ENCODE measurements around the gene CASP10. TPM values are rescaled to one million over a fixed set of nuclear protein-coding genes. Genes with fewer than 3 reads are reported as not detected.

Gene CASP10
- total and polyA plus RNA-seq, 2 of the 8 experiments (the other 6 are each of a cell fraction or from before 2014, with no cell fraction given) = 2.3 to 4.0 TPM

DNA sequence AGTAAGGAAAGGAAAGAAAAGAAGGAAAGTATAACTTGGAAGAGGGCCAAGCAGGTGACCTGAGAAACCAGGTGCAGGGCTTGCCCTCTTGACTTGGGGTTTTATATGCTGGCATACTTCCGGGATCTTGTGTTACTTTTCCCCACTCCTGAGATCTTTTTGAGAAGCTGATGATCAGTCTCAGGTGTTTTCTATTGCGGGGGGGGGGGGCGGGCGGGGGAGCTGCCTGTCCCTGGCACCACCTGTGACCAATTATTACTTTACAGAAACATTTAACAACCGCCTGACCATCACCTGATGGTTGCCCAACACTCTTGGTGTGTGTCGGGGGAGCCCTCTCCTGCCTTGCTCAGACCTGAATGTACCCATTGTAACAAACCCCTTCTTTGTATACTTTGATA is 6.9 kb upstream of the CASP10 start:
- H3K14ac ChIP-seq (ENCODE audit: insufficient read length) = no peak overlapping the region
- no peak overlapping the region for H2BK12ac ChIP-seq (ENCODE audit: low read depth, low read length)
- no peak overlapping the region for H3K18ac ChIP-seq (ENCODE audit: extremely low read depth, low read length)
- no peak overlapping the region for H2BK15ac ChIP-seq (ENCODE audit: low read length)
- TF ChIP-seq CHD2 (IDR thresholded peaks at IDR 0.05; ENCODE audit: low read length) (no peak), FOSL1 (IDR thresholded peaks at IDR 0.05; ENCODE audit: insufficient read depth, low read depth, low read length) (no peak), SP2 (IDR thresholded peaks at IDR 0.05; ENCODE audit: low read length) (no peak), CBX5 (IDR thresholded peaks at IDR 0.05; ENCODE audit: low read depth, low read length) (no peak), RFX5 (IDR thresholded peaks at IDR 0.05; ENCODE audit: borderline replicate concordance, low read depth, low read length) (no peak), KDM5A (IDR thresholded peaks at IDR 0.05; ENCODE audit: low read length) (no peak), GABPA (IDR thresholded peaks at IDR 0.05; ENCODE audit: borderline replicate concordance, insufficient read depth, low read length) (no peak), CHD1 (IDR thresholded peaks at IDR 0.05; ENCODE audit: low read depth, low read length) (no peak), SIX5 (IDR thresholded peaks at IDR 0.05; ENCODE audit: low read depth, low read length) (no peak), MAFK (IDR thresholded peaks at IDR 0.05; ENCODE audit: low read depth, low read length) (no peak), KDM4A (IDR thresholded peaks at IDR 0.05; ENCODE audit: low read depth, low read length, severe bottlenecking) (no peak), BACH1 (IDR thresholded peaks at IDR 0.05; ENCODE audit: low read length) (no peak), YY1 (IDR thresholded peaks at IDR 0.05; ENCODE audit: low read depth, low read length) (no peak), KDM1A (IDR thresholded peaks at IDR 0.05; ENCODE audit: borderline replicate concordance, low read length) (no peak), SIRT6 (IDR thresholded peaks at IDR 0.05; ENCODE audit: low read length) (no peak), POLR2AphosphoS5 (IDR thresholded peaks at IDR 0.05; ENCODE audit: low read depth, low read length) (no peak), CREB1 (IDR thresholded peaks at IDR 0.05) (no peak)
- CTCF ChIA-PET (ENCODE audit: partially characterized antibody) = interaction anchor here (0.7 to 5.1 kb wide), 7 partner anchors 9 to 274 kb away, joined by 3 to 49 read pairs (median 3); partner anchors contain the start of gene ORC2
- no peaks in the 10 kb centered on the region for H3K4me1 ChIP-seq (replicated peaks in 1 of 4; ENCODE audit: control insufficient read depth in 3 of 4, insufficient read depth in 4 of 4, low read length in 3 of 4)
- H3K36me3 ChIP-seq (ENCODE audit: control insufficient read depth in 2 of 4, insufficient read depth in 4 of 4, low read length in 3 of 4) = no peaks in the 10 kb centered on the region
- peaks cover 14 to 19% of the 10 kb centered on the region in 2 experiments for H3K9me3 ChIP-seq (ENCODE audit: insufficient read depth in 2 of 2, low read depth in 1 of 2, low read length in 1 of 2)
- no peaks in the 10 kb centered on the region for H4K20me1 ChIP-seq (replicated peaks in 1 of 2; ENCODE audit: control insufficient read depth in 1 of 2, insufficient read depth in 2 of 2, low read length in 2 of 2)
- no peak overlapping the region for H3K23ac ChIP-seq (ENCODE audit: insufficient read length)
- no peaks in the 10 kb centered on the region for H3K27me3 ChIP-seq (replicated peaks in 1 of 4; ENCODE audit: control insufficient read depth in 3 of 4, extremely low read depth in 1 of 4, insufficient read depth in 3 of 4, low read length in 3 of 4)
- no peak overlapping the region for H2BK20ac ChIP-seq (ENCODE audit: low read length)
- DNase-seq (ENCODE audit: low read depth in 1 of 2, low spot score in 2 of 2) (no peak), FAIRE-seq (no peak)
- no peak overlapping the region for H2AK5ac ChIP-seq (ENCODE audit: low read depth, low read length)
- no peaks in the 10 kb centered on the region for H3K23me2 ChIP-seq (ENCODE audit: low read depth, low read length)
- no peak overlapping the region for H3K4me2 ChIP-seq (ENCODE audit: insufficient read depth in 1 of 2, low read depth in 2 of 2, low read length in 2 of 2)
- no peak overlapping the region for H3K4me3 ChIP-seq (ENCODE audit: extremely low read depth in 1 of 4, insufficient read depth in 2 of 4, low read depth in 3 of 4, low read length in 4 of 4)
- WGBS, 2 experiments (ENCODE audit: extremely low coverage in 1 of 2, insufficient coverage in 1 of 2, insufficient read length in 1 of 2, insufficient replicate concordance in 2 of 2, low coverage in 1 of 2, low lambda C conversion rate in 2 of 2, missing lambda C conversion rate in 1 of 2) = 65% methylated on average over 5 of the region's 6 CpGs; no CpG with 5 or more reads in 1 of the 2 experiments
- no peak overlapping the region for H3K56ac ChIP-seq (replicated peaks; ENCODE audit: insufficient read length, low read depth, low read length)
- no peak overlapping the region for H3K27ac ChIP-seq (ENCODE audit: low read depth, low read length)
- POLR2A ChIA-PET (ENCODE audit: partially characterized antibody) = interaction anchor here (1.1 to 1.3 kb wide), 2 partner anchors 18 to 265 kb away, joined by 3 to 4 read pairs; no protein-coding TSS in a partner anchor
- no peak overlapping the region for H4K8ac ChIP-seq (ENCODE audit: extremely low read depth, insufficient read depth, low read length)
- H3K4ac ChIP-seq (replicated peaks; ENCODE audit: insufficient read length, low read depth, low read length) = no peak overlapping the region
- no peaks in the 10 kb centered on the region for H3K79me2 ChIP-seq (ENCODE audit: control insufficient read depth in 1 of 2, insufficient read depth in 2 of 2, low read length in 2 of 2)
- H3K79me1 ChIP-seq (ENCODE audit: low read depth, low read length) = no peaks in the 10 kb centered on the region
- no peak overlapping the region for H4K5ac ChIP-seq (ENCODE audit: insufficient read length, low read depth, low read length)
- H2BK120ac ChIP-seq (replicated peaks; ENCODE audit: low read depth, low read length) = no peak overlapping the region
- H4K91ac ChIP-seq (replicated peaks; ENCODE audit: insufficient read length, low read length) = no peak overlapping the region
- no peak overlapping the region for H2BK5ac ChIP-seq (ENCODE audit: low read depth, low read length)
- no peak overlapping the region for H2AFZ ChIP-seq (ENCODE audit: low read length)
- no peak overlapping the region for H3K9ac ChIP-seq (replicated peaks in 1 of 4; ENCODE audit: extremely low read depth in 1 of 4, low read depth in 3 of 4, low read length in 3 of 4)

Data from H1 (cell line).